Bone marrow (tissue), 2 donors: ENCODE data around the gene ASMTL.
"Not testable (repeated sequence)": the region's sequence is repeated elsewhere in the genome, so short reads cannot be mapped to it uniquely, and the experiment has no call there.

Experiments used
- DNase-seq, 2 donors: peaks; one replicate each; lab custom pipeline; 2025; lab: John Stamatoyannopoulos, UW

Gene ASMTL

DNA sequence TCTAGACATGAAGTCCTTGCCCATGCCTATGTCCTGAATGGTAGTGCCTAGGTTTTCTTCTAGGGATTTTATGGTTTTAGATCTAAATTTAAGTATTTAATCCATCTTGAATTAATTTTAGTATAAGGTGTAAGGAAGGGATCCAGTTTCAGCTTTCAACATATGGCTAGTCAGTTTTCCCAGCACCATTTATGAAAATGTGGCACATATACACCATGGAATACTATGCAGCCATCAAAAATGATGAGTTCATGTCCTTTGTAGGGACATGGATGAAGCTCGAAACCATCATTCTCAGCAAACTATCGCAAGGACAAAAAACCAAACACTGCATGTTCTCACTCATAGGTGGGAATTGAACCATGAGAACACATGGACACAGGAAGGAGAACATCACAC is 29.8 kb upstream of the ASMTL start:
- not testable (repeated sequence) for DNase-seq

DNA sequence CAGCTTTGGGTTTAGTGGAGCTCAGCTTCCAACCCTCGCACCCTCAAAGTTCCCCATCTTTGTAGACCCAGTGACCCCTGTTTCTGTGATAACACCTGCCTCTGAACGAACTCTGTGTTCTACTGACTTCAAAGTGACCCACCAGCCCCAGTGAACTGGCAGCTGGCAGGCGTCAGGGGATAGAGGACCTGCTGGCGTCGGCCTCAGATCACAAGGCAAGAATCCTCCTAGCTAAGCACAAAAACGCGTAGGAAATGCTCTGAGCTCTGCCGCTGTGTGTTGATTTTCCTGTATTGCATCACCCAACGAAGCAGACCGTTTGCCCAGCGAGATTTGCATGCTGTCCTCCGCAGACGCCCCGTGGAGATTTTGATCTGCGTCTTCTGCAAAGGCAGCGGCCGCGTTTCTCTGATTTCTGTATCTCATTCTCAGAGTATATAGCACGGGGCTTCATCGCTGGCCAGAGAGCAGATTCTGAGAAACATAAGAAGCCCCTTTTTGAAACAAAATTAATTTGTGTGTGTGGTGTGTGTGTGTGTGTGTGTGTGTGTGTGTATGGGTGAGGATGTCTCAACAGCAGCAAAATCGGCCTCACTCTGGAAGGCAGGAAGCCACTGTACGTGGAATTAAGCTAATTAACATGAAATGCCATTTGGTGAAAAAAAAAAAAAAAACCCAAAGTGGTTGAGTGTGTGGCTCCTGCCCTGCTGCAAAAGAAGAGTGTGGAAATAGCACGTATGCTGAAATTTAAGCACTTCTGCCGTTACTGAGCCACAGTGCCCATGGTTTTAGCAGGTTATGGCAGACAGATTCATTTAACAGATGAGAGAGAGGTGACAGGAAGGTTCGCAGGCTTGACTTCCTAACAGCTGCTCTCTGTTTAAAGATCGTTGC is 29.2 kb upstream of the ASMTL start:
- DNase-seq: no peak

DNA sequence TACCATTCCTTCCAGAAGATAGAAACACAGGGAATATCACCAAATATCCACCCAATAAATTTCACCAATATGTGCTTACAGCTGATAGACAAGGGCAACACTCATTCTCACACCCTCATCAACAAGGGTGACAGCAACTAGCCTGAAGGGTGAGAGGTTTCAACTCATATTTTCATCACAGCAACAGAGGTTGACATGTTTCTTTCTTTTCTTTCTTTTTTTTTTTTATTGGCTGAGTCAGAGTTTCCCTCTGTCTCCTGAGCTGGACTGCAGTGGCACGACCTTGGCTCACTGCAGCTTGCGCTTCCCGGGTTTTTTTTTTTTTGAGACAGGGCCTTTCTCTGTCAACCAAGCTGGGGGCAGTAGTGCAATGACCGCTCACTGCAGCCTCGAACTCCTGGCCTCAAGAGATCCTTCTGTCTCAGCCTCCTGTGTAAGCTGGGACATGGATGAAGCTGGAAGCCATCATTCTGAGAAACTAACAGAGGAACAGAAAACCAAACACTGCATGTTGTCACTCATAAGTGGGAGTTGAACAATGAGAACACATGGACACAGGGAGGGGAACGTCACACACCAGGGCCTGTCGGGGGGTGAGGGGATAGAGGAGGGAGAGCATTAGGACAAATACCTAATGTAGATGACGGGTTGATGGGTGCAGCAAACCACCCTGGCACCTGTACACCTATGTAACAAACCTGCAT is 27.5 kb upstream of the ASMTL start:
- DNase-seq: no peak

DNA sequence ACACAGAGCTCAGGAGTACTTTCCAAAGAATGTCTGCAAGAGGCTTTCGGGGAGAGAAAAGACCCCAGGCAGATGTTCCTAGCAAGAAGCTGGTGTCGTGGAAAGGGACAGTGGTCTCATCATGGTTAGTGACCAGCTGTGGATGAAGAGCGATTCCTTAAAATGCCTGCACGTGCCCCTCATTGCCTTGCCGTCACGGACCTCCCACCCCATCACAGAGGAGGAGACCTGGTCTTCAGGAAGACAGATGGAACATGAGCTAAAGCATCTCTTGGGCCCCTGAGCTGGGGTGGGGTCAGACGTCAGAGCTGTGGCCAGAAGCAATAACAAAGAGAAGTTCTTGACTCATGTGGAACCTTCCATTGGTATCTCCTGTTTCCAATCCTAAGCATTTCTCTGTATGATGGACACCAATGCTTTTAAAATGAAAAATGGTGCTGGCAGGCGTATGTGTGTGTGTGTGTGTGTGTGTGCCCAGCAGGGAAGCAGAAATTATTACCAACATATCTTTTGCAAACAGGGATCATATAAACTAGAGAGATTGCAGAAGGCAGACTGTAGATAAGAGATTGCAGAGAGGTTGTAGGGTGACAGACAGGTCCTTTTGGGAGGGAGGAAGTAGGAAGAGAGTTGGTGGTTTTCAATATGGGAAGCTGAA is 25.2 kb upstream of the ASMTL start:
- no peak for DNase-seq

DNA sequence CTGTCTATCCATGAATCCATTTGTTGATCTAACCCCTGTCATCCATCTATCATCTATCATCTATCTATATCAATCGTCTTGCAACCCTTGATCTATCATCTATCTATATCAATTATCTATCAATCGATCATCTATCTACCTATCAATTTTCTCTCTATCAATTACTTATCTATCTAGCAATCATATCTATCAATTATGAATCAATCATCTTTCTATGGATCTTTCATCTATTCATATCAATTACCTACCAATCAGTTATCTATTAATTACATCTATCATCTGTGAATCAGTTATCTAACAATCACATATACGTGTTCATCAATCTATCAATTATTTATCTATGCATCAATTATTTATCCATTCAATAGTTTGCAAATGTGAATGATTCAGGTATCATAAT is 24.5 kb upstream of the ASMTL start:
- DNase-seq: no peak

DNA sequence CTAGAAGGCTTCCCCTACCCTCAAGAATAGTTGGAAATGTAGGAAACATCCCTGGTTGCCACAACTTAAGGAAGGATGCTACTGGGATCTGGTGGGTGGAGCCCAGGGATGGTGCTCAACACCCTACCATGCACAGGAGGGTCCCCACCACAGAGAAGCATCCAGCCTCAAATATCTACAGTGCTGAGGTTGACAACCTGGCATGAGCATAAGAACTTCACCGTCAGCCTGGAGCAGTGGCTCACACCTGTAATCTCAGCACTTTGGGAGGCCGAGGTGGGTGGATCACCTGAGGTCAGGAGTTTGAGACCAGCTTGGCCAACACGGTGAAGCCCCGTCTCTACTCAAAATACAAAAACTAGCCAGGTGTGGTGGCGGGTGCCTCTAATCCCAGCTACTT is 24.0 kb upstream of the ASMTL start:
- DNase-seq: no peak

DNA sequence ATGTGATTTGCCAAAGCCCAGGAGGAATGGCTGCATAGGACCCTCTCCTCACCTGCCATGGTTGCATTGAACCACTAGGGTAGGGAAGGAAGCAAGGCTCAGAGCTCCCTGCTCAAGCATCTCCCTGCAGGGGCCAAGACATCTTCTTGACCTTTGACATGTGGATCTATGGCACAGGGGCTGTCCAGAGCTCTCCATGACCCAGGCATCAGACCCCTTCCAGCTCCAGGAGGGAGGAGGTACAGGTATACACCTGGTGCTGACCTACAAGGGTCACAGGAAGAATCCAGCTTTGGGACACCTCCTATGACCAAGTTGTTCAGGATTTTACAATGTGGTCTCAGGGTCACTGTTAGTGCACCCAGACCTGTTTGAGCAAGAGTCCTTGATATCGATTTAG is 23.2 kb upstream of the ASMTL start:
- DNase-seq: no peak

DNA sequence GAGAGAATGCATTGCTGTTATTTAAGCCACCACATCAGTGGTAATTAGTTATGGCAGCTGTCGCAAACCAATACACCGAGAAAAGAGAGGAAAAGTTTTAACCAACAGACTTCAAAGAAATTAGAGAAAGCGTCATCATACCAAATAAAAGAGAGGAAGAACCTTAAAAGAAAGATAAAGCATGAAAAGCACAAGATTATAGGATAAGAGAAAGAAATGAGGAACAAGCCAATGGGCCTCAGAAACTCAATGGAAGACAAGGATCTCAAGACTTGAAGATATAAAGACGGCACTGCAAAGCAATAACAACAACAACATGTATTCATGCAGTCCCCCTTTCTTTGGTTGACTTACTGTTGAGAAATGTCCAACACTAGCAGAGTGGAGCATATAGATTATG is 22.8 kb upstream of the ASMTL start:
- DNase-seq: no peak

DNA sequence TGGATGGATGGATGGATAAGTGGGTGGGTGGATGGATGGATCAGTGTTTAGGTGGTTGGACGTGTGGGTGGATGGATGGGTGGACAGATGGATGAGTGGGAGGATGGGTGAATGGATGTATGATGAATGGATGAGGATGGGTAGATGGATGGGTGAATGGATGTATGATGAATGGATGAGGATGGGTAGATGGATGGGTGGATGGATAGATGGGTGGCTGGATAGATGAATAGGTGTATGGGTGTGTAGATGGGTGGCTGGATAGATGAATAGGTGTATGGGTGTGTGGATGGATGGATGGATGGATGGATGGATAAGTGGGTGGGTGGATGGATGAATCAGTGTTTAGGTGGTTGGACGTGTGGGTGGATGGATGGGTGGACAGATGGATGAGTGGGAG is 21.9 kb upstream of the ASMTL start:
- DNase-seq: not testable (repeated sequence)

DNA sequence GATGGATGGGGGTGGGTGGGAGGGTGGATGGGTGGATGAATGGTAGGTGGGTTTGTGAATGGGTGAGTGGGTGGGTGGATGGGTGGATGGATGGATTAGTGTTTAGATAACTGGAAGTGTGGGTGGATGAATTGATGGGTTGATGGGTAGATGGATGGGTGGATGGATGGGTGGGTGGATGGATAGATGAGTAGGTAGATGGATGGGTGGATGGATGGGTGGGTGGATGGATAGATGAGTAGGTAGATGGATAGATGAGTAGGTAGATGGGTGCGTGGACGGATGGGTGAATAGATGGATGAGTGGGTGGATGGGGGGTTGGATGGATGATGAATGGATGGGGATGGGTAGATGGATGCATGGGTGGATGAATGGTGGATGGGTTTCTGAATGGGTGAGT is 20.3 kb upstream of the ASMTL start:
- DNase-seq: no peak

DNA sequence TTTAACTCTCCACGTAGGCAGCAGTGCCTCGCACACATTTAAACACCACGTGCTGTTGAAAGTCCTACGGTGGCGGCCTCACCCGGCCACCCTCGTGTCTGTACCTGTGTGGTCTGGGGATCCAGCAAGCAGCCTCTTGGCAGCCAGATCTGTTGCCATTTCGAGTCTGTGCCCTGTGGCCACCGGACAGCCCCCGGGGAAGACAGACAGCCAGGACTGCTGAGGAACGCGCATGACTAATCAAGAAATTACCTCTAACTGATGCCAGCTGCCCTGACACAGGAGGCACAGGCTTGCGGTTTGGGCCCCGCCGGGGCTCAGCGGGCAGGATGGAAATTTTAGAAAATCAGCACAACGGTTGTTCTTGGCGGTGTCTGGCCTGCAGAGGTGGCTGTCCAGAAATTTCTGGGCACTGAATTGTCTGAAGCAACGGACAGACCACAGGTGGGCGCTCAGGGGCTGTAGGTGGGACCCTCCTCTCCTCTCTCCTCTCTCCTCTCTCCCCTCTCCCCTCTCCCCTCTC is 15.6 kb upstream of the ASMTL start:
- DNase-seq: peak; percentile 27 to 88

DNA sequence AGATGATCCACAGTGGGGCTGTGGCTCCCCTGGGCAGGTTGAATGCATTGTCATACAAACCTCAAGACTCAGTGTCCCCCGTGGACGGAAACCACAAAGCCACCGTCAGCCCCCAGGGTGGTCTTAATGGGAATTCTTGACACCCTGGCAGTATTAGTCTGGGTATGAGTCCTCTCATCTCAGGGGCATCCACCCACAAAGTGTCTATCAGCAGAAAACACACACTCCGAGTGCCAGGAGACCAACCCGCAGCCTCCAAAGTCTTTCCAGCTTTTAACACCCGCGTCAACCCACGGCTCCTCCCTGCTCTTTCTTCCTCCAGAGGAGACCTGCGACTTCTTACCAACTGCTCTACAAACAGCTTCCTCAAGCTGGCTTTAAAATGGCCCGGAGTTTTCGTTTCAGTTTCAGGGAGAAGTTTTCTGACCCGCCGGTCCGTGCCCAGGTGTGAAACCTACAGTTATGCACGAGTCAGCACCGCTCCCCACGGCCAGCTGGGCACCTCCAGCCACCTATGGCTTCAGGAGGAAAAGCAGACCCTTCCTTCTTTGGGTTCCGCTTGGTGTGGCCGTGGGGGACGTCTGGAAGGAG is 14.4 kb upstream of the ASMTL start:
- DNase-seq: peak in 1 of 2 donors; percentile 57

DNA sequence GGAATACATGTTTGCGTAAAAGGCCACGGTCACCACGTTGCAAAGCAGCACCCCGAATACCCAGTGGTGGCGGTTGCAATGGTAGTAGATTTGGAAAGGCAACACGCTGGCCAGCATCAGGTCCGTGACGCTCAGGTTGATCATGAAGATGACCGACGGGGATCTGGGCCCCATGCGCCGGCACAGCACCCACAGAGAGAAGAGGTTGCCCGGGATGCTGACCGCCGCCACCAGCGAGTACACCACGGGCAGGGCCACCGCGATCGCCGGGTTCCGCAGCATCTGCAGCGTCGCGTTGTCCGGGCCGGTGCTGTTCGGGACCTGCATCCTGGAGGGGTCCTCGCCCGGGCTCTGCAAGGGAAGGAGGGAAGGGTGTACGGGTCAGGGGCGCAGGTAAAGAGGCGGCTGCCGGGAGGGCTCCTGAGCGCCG is 13.5 kb upstream of the ASMTL start:
- DNase-seq: no peak

DNA sequence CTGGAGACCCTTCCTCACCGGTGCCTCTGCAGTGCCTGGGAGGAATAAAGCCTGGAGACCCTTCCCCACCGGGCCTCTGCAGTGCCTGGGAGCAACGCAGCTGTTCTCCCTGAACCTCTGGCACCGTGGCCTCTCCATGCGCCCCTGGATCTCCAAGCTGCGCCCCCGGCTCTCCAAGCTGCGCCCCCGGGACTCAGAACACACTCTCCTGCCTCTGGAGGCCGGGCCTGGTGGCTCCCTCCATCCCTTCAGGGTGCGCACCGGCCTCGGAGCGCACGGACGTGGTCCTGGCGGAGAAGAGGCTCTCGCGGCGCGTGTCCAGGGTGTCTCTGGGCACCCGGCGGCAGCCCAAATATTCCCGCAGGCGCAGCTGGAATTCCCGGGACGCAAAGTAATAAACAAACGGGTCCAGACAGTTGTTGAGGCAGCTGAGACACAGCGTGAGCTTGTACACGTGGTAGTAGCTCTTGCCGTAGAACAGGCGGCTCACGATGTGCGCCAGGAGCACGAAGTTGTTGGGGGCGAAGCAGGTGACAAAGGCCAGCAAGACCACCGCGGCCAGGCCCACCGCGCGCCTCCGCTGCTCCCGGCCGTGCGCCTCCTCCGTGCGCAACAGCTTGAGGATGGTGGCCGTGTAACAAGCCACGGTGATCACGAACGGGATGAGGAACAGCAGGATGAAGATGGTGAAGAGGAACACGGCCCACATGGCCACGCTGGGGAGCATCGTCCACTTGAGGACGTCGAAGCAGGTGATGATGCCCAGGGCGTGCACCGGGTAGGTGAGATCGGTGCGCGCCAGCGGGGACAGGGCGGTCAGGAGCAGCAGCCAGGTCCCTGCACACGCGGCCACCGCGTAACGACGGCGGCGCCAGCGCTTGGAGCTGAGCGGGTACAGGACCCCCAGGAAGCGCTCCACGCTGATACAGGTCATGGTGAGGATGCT is 12.8 kb upstream of the ASMTL start:
- no peak for DNase-seq

DNA sequence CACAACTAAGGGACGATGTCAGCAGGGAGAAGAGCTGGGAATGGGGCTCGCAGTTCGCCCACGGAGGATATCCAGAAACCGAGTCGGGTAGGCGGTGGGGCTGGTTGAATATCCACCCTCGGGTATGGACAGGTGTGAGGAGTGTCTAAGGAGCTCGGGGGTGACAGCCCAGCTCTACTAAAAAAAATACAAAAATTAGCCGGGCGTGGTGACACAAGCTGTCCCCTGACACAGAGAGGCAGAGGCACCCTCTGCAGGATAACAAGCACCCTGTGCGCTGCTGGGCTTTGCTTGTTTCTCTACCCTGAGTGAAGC is 12.2 kb upstream of the ASMTL start:
- DNase-seq: no peak

DNA sequence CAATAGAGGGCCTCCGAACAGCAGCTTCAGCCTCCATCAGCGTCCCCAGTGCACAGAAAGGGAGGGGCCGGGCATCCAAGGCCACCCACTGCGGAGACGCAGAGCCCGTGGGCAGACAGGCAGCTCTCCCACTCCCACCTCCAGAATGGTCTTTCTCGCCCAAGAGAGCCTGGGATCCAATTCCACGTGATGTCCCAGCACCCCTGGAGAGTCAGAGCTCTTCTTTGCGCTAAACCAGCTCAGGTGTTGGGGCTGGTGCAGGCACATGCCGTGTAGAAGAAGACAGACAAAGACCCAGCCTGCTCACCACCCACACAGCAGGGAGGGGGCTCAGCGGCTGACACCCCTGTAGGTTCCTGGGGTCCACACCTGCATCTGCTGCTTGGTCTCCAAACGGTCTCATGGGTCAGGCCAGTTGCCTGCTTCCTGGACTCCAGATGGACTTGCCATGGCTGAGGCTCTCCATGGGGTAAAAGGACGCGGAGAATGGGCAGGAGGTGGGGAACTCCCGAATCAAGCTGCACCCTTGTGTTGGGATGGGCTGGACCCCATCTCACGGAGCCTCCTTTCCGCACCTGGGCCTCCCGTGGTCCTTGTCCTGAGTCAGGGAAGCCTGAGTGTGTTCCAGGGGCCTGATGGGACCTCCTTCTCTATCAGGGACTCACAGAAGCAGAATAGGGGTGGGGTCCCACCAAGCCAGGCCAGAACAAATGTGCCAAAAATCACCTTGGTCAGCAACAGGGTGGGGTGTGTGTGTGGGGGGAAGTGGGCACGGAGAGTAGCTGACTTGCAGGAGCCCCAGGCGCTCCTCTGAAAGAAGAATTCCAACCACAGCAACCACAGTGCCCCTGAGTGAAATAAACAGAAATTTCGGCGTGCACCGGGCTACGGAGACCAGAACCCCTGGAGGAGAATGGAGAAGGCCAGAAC is 11.6 kb upstream of the ASMTL start:
- no peak for DNase-seq

DNA sequence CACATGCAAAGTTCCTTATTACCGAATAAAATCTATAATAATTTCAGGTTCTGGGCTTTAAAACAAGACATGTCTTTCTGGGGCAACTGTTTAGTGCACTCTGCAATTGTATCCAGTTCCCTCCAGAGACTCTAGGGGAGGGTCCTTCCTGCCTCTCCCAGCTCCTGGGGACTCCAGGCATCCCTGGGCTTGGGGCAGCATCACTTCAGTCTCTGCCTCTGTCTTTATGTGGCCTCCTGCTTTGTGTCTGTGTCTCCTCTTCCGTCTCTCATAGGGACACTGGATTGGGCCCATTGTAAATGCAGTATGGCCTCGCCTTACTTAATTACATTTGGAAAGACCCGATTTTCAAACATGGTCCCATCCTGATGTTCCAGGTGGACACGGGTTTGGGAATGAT is 10.9 kb upstream of the ASMTL start:
- no peak for DNase-seq

DNA sequence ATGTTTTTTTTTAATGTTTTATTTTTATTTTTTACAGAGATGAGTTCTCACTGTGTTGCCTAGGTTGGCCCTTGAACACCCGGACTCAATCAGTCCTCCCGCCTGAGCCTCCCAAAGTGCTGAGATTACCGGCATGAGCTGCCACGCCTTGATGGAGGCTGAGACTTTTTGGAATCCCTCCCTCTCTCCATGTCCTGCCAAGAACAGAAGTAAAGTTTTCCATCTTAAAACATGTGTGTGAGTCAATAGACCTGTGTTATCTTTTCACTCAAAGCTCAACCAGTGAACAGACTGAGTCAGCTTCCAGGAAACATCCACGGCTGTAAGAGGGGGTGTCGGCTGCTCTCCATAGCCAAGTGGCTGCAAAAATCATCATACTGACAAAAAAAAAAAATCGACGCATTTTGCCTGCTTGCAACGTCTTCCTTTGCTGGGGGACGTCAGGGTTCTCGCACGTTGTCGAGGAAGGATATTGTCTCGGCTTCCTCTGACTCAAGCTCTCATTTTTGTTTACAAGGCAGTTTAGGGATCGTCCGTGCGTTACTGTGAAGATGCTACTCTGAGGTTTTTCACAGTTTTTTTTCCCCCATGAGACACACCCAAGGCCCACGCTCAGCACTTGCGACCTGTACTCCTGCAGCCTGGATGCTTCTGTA is 10.0 kb upstream of the ASMTL start:
- DNase-seq: peak in 1 of 2 donors; percentile 87

DNA sequence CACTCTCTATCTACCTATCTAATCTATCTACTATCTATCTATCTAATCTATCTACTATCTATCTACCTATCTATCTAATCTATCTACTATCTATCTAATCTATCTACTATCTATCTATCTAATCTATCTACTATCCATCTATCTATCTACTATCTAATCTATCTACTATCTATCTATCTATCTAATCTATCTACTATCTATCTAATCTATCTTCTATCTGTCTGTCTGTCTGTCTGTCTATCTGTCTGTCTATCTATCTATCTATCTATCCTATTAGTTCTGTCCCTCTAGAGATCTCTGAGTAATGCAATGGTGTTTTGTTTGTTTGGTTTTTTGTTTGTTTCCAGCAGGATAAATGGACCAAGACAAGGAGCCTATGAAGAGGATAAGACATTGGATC is 9.4 kb upstream of the ASMTL start:
- DNase-seq: no peak

DNA sequence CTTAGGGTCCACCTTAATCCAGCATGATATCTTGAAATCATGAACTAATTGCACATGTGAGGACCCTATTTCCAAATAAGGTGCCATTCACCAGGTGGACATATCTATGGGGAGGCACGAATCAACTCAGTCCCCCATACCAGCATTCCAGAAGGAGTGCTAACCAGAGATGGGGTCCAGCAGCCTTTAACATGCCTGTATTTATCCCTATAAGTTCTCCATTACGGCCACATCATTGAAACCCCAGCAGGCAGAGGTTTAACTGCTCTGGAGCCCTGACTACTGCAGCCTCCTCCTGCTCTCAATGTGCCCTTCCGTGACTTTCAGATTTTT is 3.2 kb upstream of the ASMTL start:
- no peak for DNase-seq
